Endodermal cell (in vitro differentiated cells): Measurements from ENCODE around the gene HOXA9. TPM values are rescaled to one million over a fixed set of nuclear protein-coding genes. Genes with fewer than 3 reads are reported as not detected.
A peak's percentile ranks its signal among the peaks of the same experiment; 100 is the strongest.

Experiments used
- DNase-seq: peaks from one replicate; pipeline ENCODE4 v3.0.0-alpha.2; 2017
- H3K27ac ChIP-seq: 2 replicates; pipeline ENCODE4 v1.5.1; 2013; ENCODE audit warnings: mild to moderate bottlenecking, low read depth, low read length, moderate library complexity
- H3K27me3 ChIP-seq: 2 replicates; pipeline ENCODE4 v1.6.1; 2013; ENCODE audit warnings: mild to moderate bottlenecking, low read length, moderate library complexity; ENCODE audit not compliant: insufficient read depth, control insufficient read depth, poor library complexity, severe bottlenecking
- H3K36me3 ChIP-seq: 2 replicates; pipeline ENCODE4 v1.7.0; 2013; ENCODE audit warnings: mild to moderate bottlenecking, low read length, moderate library complexity; ENCODE audit not compliant: control insufficient read depth, insufficient read depth
- H3K4me1 ChIP-seq: one replicate; pipeline ENCODE4 v1.7.0; 2013; ENCODE audit warnings: low read length; ENCODE audit not compliant: control insufficient read depth, insufficient read depth
- H3K4me3 ChIP-seq: 2 replicates; pipeline ENCODE4 v1.5.1; 2013; ENCODE audit warnings: mild to moderate bottlenecking, low read length, moderate library complexity
- H3K9ac ChIP-seq: 2 replicates; pipeline ENCODE4 v1.6.1; 2013; ENCODE audit warnings: mild to moderate bottlenecking, low read length, moderate library complexity; ENCODE audit not compliant: poor library complexity, severe bottlenecking; ENCODE audit errors: extremely low read depth
- H3K9me3 ChIP-seq: 2 replicates; pipeline ENCODE4 v1.6.1; 2013; ENCODE audit warnings: mild to moderate bottlenecking, low read length, moderate library complexity; ENCODE audit not compliant: control insufficient read depth
- H3K27ac Mint-ChIP-seq: 2 replicates; pipeline ENCODE4 v1.8.0; 2020; ENCODE audit warnings: mixed read lengths
- H3K27me3 Mint-ChIP-seq: 2 replicates; pipeline ENCODE4 v1.8.0; 2021; ENCODE audit warnings: mild to moderate bottlenecking, mixed read lengths; ENCODE audit not compliant: insufficient read depth
- H3K36me3 Mint-ChIP-seq: 2 replicates; pipeline ENCODE4 v1.8.0; 2020; ENCODE audit warnings: low read depth, mixed read lengths
- H3K4me1 Mint-ChIP-seq: 2 replicates; pipeline ENCODE4 v1.8.0; 2020; ENCODE audit warnings: mixed read lengths
- H3K4me3 Mint-ChIP-seq: 2 replicates; pipeline ENCODE4 v1.8.0; 2020; ENCODE audit warnings: mild to moderate bottlenecking, moderate library complexity, mixed read lengths
- H3K9me3 Mint-ChIP-seq: 2 replicates; pipeline ENCODE4 v1.8.0; 2020; ENCODE audit warnings: mild to moderate bottlenecking, mixed read lengths
- WGBS, 2 experiments: methylation state at CpG; one replicate each; pipeline versions ENCODE4 v1.1.5 to v1.1.7; 2013; ENCODE audit warnings: missing lambda C conversion rate in 2 of 2, mixed read lengths in 1 of 2; ENCODE audit not compliant: insufficient coverage in 1 of 2, insufficient read length in 1 of 2; 5-methylcytosine and 5-hydroxymethylcytosine counted together
- long read RNA-seq, 4 experiments: library from polyadenylated mRNA in 2 of 4; library from RNA in 1 of 4; library from capped mRNA in 1 of 4; stranded (forward) in 3 of 4; unstranded in 1 of 4; transcript quantifications; one replicate each; pipeline ENCODE4 v2.0.0, GENCODE V29; 2020 to 2021; ENCODE audit warnings: inconsistent platforms in 1 of 4
- polyA plus RNA-seq, 2 experiments: library from polyadenylated mRNA; stranded (reverse); fragments of 50-300 nt; gene quantifications; one replicate each; pipeline ENCODE4 v1.2.3, GENCODE V29; 2013
- total RNA-seq, 2 donors: library from RNA; stranded (reverse); fragmentation: NEBNext Ultra II Directional in 1 of 2; extraction: Animal tissue kit (Norgen Biotek cat#: 25700) in 1 of 2; gene quantifications; 2 replicates in 1 of 2; 3 replicates in 1 of 2; pipeline ENCODE4 v1.2.1, GENCODE V29; 2021
- TF ChIP-seq, protein P1 (sequence below): fragments of 200-600 bp; sonication (generic); conservative IDR thresholded peaks from 2 replicates; pipeline ENCODE4 v1.5.0; 2021; ENCODE audit warnings: antibody characterized with exemption, mild to moderate bottlenecking

Gene HOXA9
- total RNA-seq: not detected
- polyA plus RNA-seq (2013, experiment 1 of 2): 23.9 TPM
- 14.3 TPM for polyA plus RNA-seq (2013, experiment 2 of 2)
- long read RNA-seq, experiment 1: 0 reads
- long read RNA-seq, experiment 2: 0 reads
- long read RNA-seq, experiment 3: 0 reads
- long read RNA-seq, experiment 4: 0 reads

DNA sequence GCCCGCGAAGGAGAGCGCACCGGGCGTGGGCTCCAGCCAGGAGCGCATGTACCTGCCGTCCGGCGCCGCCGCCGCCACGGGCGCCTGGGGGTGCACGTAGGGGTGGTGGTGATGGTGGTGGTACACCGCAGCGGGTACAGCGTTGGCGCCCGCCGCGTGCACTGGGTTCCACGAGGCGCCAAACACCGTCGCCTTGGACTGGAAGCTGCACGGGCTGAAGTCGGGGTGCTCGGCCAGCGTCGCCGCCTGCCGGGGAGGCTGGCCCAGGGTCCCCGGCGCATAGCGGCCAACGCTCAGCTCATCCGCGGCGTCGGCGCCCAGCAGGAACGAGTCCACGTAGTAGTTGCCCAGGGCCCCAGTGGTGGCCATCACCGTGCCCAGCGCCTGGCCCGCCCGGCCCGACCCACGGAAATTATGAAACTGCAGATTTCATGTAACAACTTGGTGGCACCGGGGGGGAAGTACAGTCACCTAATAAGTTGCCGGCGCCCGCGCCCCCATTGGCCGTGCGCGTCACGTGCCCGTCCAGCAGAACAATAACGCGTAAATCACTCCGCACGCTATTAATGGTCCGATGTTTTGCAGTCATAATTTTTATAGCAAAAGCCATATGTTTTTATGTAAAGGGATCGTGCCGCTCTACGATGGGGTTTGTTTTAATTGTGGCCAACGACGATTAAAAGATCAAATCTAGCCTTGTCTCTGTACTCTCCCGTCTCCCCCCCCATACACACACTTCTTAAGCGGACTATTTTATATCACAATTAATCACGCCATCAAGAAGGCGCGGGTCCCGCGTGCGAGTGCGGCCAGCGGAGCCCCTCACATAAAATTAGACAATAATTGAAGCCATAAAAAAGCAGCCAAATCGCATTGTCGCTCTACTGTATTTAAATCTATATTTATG, at the start of gene HOXA9:
Gene HOXA9 (minus strand): TSS at position 449 of the 907 bp plus-strand sequence. CDS start 80 bp downstream, at position 369.
- 10 to 16% methylated on average over 35 to 80 of the region's 82 CpGs for WGBS, 2 experiments
- no peak for DNase-seq

DNA sequence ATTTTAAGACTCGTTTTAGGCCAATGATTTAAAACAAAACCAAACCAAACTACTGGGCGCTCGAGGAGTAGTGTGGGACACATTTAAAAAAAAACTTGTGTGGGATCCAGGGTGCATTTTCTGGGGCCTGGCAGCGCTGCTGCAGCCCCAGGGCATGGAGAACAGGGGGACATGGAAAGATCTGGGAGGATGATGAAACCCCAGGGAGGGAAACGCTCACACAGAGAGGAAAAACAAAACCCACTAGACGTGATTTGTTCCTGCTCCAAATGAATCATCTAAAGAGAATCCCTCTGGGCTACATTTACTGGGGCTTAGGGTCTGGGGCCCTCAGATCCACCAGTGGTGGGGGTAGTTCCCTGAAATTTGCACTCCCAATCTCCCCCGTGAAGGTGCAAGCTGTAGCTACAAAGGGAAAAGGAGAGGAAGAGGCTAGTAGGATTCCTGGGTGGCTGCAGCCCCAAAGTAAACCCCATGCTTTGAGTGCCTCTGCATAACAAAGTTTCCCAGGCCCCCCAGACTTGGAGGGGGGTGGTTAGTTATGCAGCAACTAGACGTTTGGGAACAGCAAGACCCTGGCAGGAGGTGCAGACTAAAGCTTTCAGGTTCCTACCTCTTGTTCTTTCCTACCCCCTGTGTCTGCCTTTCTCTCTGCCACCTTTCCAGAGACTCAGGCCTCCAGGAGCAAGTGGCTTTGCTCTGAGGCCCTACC, 49.1 kb upstream of the HOXA9 start:
- peaks cover 6% of the 10 kb centered on the region for H3K4me1 Mint-ChIP-seq
- TF ChIP-seq, protein P1, sequence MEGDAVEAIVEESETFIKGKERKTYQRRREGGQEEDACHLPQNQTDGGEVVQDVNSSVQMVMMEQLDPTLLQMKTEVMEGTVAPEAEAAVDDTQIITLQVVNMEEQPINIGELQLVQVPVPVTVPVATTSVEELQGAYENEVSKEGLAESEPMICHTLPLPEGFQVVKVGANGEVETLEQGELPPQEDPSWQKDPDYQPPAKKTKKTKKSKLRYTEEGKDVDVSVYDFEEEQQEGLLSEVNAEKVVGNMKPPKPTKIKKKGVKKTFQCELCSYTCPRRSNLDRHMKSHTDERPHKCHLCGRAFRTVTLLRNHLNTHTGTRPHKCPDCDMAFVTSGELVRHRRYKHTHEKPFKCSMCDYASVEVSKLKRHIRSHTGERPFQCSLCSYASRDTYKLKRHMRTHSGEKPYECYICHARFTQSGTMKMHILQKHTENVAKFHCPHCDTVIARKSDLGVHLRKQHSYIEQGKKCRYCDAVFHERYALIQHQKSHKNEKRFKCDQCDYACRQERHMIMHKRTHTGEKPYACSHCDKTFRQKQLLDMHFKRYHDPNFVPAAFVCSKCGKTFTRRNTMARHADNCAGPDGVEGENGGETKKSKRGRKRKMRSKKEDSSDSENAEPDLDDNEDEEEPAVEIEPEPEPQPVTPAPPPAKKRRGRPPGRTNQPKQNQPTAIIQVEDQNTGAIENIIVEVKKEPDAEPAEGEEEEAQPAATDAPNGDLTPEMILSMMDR: no peak
- peaks cover 100% of the 10 kb centered on the region for H3K27me3 Mint-ChIP-seq
- no peaks in the 10 kb centered on the region for H3K4me1 ChIP-seq
- no peak overlapping the region for H3K27ac ChIP-seq
- H3K4me3 ChIP-seq: no peak overlapping the region
- no peaks in the 10 kb centered on the region for H3K36me3 ChIP-seq
- peak overlapping the region; percentile 27 for H3K4me3 Mint-ChIP-seq
- no peaks in the 10 kb centered on the region for H3K9me3 Mint-ChIP-seq
- H3K36me3 Mint-ChIP-seq: no peaks in the 10 kb centered on the region
- peaks cover 98% of the 10 kb centered on the region for H3K27me3 ChIP-seq
- no peak overlapping the region for H3K9ac ChIP-seq
- peak; percentile 64 for DNase-seq
- WGBS, 2 experiments: 20 to 40% methylated on average over 3 to 8 of the region's 8 CpGs
- H3K27ac Mint-ChIP-seq: no peak overlapping the region
- no peaks in the 10 kb centered on the region for H3K9me3 ChIP-seq

More for the DNA sequence above, at the start of gene HOXA9:
- H3K27ac ChIP-seq: no peak within 1 kb of the TSS
- Mint-ChIP-seq H3K9me3 (peaks cover 8% of the 10 kb centered on the region), H3K27me3 (peaks cover 99% of the 10 kb centered on the region), H3K27ac (no peak within 1 kb of the TSS), H3K4me3 (no peak within 1 kb of the TSS), H3K4me1 (no peaks in the 10 kb centered on the region), H3K36me3 (no peaks in the 10 kb centered on the region)
- H3K27me3 ChIP-seq: peaks cover 100% of the 10 kb centered on the region
- no peaks in the 10 kb centered on the region for H3K36me3 ChIP-seq
- peaks cover 5% of the 10 kb centered on the region for H3K9me3 ChIP-seq
- TF ChIP-seq, protein P1: no peak
- no peak within 1 kb of the TSS for H3K4me3 ChIP-seq
- H3K4me1 ChIP-seq: no peaks in the 10 kb centered on the region
- no peak within 1 kb of the TSS for H3K9ac ChIP-seq

DNA sequence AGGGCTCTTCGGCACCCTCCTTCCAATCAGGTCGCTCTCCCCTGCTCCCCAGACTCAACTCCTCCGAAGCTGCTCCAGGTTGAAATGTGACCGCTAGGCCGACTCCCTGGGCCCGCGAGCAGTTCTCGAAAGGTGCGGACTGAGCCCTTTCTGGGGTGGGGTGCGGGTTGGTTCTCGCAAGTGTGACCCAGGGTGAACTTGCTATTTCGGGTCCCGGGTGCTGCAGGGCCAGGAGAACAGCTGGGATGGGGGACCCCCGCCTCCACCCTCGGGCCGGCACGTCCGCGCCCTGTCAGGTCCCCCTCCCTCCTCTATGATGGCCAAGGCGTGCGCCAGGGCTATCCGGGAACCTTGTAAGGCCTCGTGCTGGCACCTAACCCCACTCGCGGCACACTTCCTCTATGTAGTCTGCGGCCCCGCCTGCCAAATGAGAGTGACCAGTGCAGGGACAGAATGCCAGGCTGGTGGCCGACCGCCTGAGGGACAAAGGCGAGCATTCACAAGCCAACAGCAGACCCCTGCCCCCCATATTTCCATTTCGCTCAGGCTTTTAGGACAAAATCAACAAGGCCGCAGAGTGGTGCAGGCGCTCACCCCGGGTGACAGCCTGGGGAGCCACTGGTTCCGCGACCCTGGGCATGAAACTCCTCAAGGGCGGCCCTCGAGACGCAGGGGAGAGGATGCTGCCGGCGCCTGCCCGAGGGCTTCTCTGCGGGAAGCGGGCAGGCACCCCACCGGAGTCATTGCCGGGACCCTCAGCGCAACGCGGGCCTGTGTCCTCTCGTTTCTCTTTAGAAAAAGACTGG, 48.3 kb upstream of the HOXA9 start:
- Mint-ChIP-seq H3K9me3 (no peaks in the 10 kb centered on the region), H3K4me1 (peaks cover 6% of the 10 kb centered on the region), H3K4me3 (peak overlapping the region; percentile 27), H3K36me3 (no peaks in the 10 kb centered on the region), H3K27me3 (peaks cover 100% of the 10 kb centered on the region), H3K27ac (no peak overlapping the region)
- Histone ChIP-seq H3K27me3 (peaks cover 98% of the 10 kb centered on the region), H3K4me1 (no peaks in the 10 kb centered on the region), H3K27ac (no peak overlapping the region), H3K9me3 (no peaks in the 10 kb centered on the region), H3K4me3 (no peak overlapping the region), H3K9ac (no peak overlapping the region), H3K36me3 (no peaks in the 10 kb centered on the region)
- DNase-seq: peak; percentile 76
- TF ChIP-seq, protein P1: peak; percentile 26
- 30 to 37% methylated on average over 28 to 50 of the region's 50 CpGs for WGBS, 2 experiments
